Adrenal gland (tissue), 5 donors: ENCODE results near the gene TRABD2A.

Source experiments
- POLR2A ChIP-seq, 2 donors: fragments of 450-650 bp; IDR thresholded peaks; one replicate each; pipeline ENCODE4 v1.6.1; 2017; ENCODE audit warnings: antibody characterized with exemption in 2 of 2, mild to moderate bottlenecking in 2 of 2, moderate library complexity in 1 of 2
- TF ChIP-seq, protein P1 (sequence below), 6 experiments: fragments of 450-650 bp in 4 of 6; fragments of 200-600 bp in 2 of 6; sonication (generic) in 1 of 6; IDR thresholded peaks; 1 replicate in 5 of 6; 2 replicates in 1 of 6; pipeline versions ENCODE4 v1.5.1 to v1.8.0; 2016 to 2021; ENCODE audit warnings: antibody characterized with exemption in 6 of 6, mild to moderate bottlenecking in 2 of 6, moderate library complexity in 1 of 6
- donor health status: DM: no; HTN: no; CAD: no.

DNA sequence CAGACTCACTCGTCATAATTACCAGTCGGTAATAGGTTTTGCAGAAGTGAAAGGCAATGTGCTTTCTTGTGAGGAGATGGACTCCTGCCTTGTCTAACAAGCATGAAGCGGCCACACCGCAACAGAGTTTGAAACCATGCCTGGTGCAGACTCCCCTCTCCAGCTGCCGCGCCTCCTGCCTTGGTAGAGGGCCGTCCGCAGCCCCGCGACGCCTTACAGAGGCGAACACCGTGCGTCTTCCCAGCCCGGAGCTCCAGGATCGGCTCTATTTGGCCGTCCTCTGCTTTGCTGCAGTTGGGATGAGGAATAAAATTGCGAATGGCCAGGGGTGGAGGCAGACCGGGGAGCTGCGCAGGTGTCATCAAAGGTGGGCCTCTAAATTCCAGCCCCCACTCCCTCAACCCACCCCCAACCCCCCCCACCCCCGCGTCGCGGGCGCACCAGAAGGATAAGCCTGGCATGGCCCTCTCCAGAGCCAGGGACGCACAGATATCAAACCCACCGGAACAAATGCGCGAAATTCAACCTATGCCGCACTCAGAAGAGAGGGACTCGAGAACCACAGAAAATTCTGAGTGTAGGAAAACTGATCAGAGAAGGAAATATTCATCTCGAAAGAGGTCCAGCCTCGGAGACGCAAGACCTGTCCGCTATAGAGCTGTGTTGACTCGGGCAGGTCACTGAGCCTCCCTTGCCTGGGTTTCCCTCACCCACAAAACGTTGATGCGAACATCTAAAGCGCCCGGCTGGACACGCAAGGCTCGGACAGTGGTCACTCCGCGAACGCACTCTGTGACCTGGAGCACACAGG is 1.1 kb downstream of the TRABD2A start:
- TF ChIP-seq, protein P1, sequence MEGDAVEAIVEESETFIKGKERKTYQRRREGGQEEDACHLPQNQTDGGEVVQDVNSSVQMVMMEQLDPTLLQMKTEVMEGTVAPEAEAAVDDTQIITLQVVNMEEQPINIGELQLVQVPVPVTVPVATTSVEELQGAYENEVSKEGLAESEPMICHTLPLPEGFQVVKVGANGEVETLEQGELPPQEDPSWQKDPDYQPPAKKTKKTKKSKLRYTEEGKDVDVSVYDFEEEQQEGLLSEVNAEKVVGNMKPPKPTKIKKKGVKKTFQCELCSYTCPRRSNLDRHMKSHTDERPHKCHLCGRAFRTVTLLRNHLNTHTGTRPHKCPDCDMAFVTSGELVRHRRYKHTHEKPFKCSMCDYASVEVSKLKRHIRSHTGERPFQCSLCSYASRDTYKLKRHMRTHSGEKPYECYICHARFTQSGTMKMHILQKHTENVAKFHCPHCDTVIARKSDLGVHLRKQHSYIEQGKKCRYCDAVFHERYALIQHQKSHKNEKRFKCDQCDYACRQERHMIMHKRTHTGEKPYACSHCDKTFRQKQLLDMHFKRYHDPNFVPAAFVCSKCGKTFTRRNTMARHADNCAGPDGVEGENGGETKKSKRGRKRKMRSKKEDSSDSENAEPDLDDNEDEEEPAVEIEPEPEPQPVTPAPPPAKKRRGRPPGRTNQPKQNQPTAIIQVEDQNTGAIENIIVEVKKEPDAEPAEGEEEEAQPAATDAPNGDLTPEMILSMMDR (IDR thresholded peaks at IDR 0.05): no peak
- TF ChIP-seq POLR2A (IDR thresholded peaks at IDR 0.05): no peak
